Common myeloid progenitor, CD34-positive (primary cell): Measurements from ENCODE around the gene GPC5. TPM values are rescaled to one million over a fixed set of nuclear protein-coding genes. Genes with fewer than 3 reads are reported as not detected.
"Not testable (repeated sequence)": the region's sequence is repeated elsewhere in the genome, so short reads cannot be mapped to it uniquely, and the experiment has no call there.

Experiments
- CTCF ChIA-PET: fragments of 350-600 bp; sonication (Branson Sonifier 250); formaldehyde crosslinking; loops from one replicate; lab custom pipeline; 2021; ENCODE audit warnings: antibody characterized with exemption; lab: Charles Lee
- POLR2A ChIA-PET: fragments of 350-600 bp; sonication (Branson Sonifier 250); formaldehyde crosslinking; loops from one replicate; lab custom pipeline; 2021; ENCODE audit warnings: antibody characterized with exemption; lab: Charles Lee
- DNase-seq, 3 donors: peaks; one replicate each; pipeline versions ENCODE4 v3.0.0 to v3.0.0-alpha.2; 2013
- H3K27ac ChIP-seq, 2 experiments: 1 replicate in 1 of 2; 2 replicates in 1 of 2; pipeline ENCODE4 v1.7.0; 2013; ENCODE audit warnings: inconsistent platforms in 2 of 2, low read length in 2 of 2, mild to moderate bottlenecking in 2 of 2, low read depth in 1 of 2, moderate library complexity in 1 of 2; ENCODE audit not compliant: severe bottlenecking in 2 of 2, insufficient read depth in 1 of 2, poor library complexity in 1 of 2
- H3K27me3 ChIP-seq, 5 experiments: replicated peaks in 2 of 5; 1 replicate in 3 of 5; 2 replicates in 2 of 5; pipeline versions ENCODE4 v1.6.1 to v1.7.0; 2013; ENCODE audit warnings: low read length in 4 of 5, mild to moderate bottlenecking in 2 of 5, moderate library complexity in 2 of 5, inconsistent platforms in 1 of 5; ENCODE audit not compliant: insufficient read depth in 5 of 5, control insufficient read depth in 4 of 5
- H3K36me3 ChIP-seq, 4 experiments: 1 replicate in 2 of 4; 2 replicates in 2 of 4; pipeline versions ENCODE4 v1.6.1 to v1.7.0; 2013; ENCODE audit warnings: low read length in 3 of 4, control low read depth in 1 of 4, mild to moderate bottlenecking in 1 of 4; ENCODE audit not compliant: control insufficient read depth in 4 of 4, insufficient read depth in 4 of 4
- H3K4me1 ChIP-seq, 4 experiments: 1 replicate in 3 of 4; 2 replicates in 1 of 4; pipeline versions ENCODE4 v1.6.1 to v1.7.1; 2013; ENCODE audit warnings: low read length in 3 of 4, mild to moderate bottlenecking in 3 of 4, control low read depth in 1 of 4, inconsistent platforms in 1 of 4, moderate library complexity in 1 of 4; ENCODE audit not compliant: control insufficient read depth in 4 of 4, insufficient read depth in 4 of 4; ENCODE audit errors: control extremely low read depth in 1 of 4
- H3K4me3 ChIP-seq, 7 experiments: 1 replicate in 4 of 7; 2 replicates in 3 of 7; pipeline versions ENCODE4 v1.5.1 to v1.7.0; 2013; ENCODE audit warnings: mild to moderate bottlenecking in 7 of 7, low read length in 6 of 7, moderate library complexity in 6 of 7, inconsistent platforms in 2 of 7, low read depth in 2 of 7, control low read depth in 1 of 7; ENCODE audit not compliant: insufficient read depth in 4 of 7, control insufficient read depth in 1 of 7; ENCODE audit errors: extremely low read depth in 1 of 7
- H3K9me3 ChIP-seq, 5 experiments: 1 replicate in 4 of 5; 2 replicates in 1 of 5; pipeline versions ENCODE4 v1.6.1 to v1.7.1; 2013; ENCODE audit warnings: low read length in 4 of 5, mild to moderate bottlenecking in 2 of 5, inconsistent platforms in 1 of 5, low read depth in 1 of 5, moderate library complexity in 1 of 5; ENCODE audit not compliant: control insufficient read depth in 4 of 5, insufficient read depth in 2 of 5; ENCODE audit errors: control extremely low read depth in 1 of 5
- WGBS: methylation state at CpG from one replicate; pipeline ENCODE4 v1.1.5; 2013; ENCODE audit not compliant: insufficient coverage; 5-methylcytosine and 5-hydroxymethylcytosine counted together
- polyA plus RNA-seq: library from polyadenylated mRNA; unstranded; fragments of 120-200 nt; gene quantifications from one replicate; pipeline ENCODE4 v1.2.1, GENCODE V29; 2013

The GPC5 gene
- 3.0 TPM for polyA plus RNA-seq

DNA sequence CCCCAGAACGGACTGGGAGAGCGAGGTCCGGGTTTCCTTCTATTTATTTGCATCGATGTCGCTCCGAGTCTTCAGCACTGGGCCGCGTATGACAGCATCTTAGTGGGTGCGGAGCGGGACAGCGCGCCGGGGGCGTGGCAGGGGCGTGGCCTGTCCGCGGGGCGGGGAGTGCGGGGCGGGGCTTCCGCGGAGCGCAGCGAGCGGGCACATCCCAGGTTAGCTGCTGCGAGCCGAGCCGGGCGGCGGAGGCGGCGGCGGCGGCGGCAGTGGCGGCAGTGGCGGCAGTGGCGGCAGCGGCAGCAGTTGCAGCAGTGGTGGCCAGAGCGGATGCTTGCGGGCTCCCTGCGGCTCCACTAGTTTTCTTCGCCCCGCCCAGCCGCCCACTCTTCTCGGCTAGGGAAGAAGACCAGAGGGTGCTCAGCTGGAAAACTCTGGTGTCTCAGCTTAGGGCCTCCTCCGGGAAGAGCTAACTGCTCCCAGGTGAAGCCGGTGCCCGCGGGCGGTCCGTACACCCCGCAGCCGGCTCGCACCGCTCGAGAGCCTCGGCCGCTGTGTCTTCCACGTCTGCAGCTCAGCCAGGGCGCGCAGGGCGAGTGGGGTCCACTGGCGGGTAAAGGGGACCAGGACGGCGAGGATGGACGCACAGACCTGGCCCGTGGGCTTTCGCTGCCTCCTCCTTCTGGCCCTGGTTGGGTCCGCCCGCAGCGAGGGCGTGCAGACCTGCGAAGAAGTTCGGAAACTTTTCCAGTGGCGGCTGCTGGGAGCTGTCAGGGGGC is at the start of gene GPC5:
TSS of gene GPC5 (plus strand) at position 209 of the 776 bp plus-strand sequence.
- H3K27ac ChIP-seq: no peak within 1 kb of the TSS
- H3K36me3 ChIP-seq: no peaks in the 10 kb centered on the region
- no peaks in the 10 kb centered on the region for H3K9me3 ChIP-seq
- ChIA-PET CTCF (no interaction called here), POLR2A (no interaction called here)
- peaks cover 4 to 31% (median 18%) of the 10 kb centered on the region in 4 experiments for H3K4me1 ChIP-seq
- peaks cover 0 to 20% (median 5%) of the 10 kb centered on the region in 5 experiments for H3K27me3 ChIP-seq
- DNase-seq: peak; percentile 69 to 87 (median 84)
- peak within 1 kb of the TSS; percentile 64 to 88 (median 77) for H3K4me3 ChIP-seq
- WGBS: 0% methylated on average over 62 of the region's 76 CpGs

GRCh38 chr13:91348906-91349435 is 49.5 kb upstream of the GPC5 start:
- H3K9me3 ChIP-seq: no peaks in the 10 kb centered on the region
- no peaks in the 10 kb centered on the region for H3K27me3 ChIP-seq
- peaks cover 13 to 46% (median 31%) of the 10 kb centered on the region in 4 experiments for H3K36me3 ChIP-seq
- CTCF ChIA-PET: interaction anchor here (0.8 to 1.2 kb wide), 3 partner anchors 8 to 37 kb away, joined by 3 to 5 read pairs (median 3); no protein-coding TSS in a partner anchor
- H3K27ac ChIP-seq: peak overlapping the region; percentile 64 to 92
- peaks cover 23 to 52% (median 36%) of the 10 kb centered on the region in 4 experiments for H3K4me1 ChIP-seq
- POLR2A ChIA-PET: interaction anchor here (0.6 kb wide), 1 partner anchor 79 kb away, joined by 4 read pairs; no protein-coding TSS in a partner anchor
- H3K4me3 ChIP-seq: peak overlapping the region; percentile 74 to 90 (median 84)
- DNase-seq: peak; percentile 89 to 94 (median 92)
- 0% methylated on average over 40 of the region's 46 CpGs for WGBS

DNA sequence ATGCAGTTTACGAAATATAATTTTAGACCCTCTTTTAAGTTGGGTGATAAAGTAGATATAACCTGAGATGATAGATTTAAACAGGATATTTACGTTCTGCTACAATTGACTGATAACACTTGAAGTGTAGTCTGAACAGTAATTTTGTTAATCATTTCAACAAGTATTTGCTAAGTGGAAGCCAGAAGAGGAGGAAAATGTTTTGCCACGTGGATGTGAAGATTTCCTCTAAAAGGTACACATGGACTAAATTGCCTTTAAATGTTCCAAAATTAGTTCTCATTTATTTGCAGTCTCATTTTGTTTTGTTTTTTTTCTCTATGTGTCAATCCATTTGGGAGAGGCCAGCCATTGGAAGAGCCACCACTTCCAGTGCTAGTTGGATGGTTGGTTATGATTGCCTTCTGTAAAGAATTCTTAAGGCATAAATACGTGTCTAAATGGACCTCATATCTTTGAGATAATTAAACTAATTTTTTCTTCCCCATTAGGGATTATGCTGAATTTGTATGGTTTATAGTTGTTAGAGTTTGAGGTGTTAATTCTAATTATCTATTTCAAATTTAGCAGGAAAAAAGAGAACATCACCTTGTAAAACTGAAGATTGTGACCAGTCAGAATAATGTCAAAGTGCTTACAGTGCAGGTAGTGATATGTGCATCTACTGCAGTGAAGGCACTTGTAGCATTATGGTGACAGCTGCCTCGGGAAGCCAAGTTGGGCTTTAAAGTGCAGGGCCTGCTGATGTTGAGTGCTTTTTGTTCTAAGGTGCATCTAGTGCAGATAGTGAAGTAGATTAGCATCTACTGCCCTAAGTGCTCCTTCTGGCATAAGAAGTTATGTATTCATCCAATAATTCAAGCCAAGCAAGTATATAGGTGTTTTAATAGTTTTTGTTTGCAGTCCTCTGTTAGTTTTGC is 48.2 kb upstream of the GPC5 start:
- H3K4me3 ChIP-seq: peak overlapping the region in 6 of 7 experiments; percentile 32 to 90 (median 84)
- WGBS: 83% methylated on average over 1 of the region's 5 CpGs
- CTCF ChIA-PET: interaction anchor here (1.0 to 1.2 kb wide), 2 partner anchors 8 to 38 kb away, joined by 5 read pairs; no protein-coding TSS in a partner anchor
- H3K27ac ChIP-seq: peak overlapping the region in 1 of 2 experiments; percentile 92
- no peaks in the 10 kb centered on the region for H3K27me3 ChIP-seq
- H3K9me3 ChIP-seq: no peaks in the 10 kb centered on the region
- peaks cover 23 to 52% (median 37%) of the 10 kb centered on the region in 4 experiments for H3K4me1 ChIP-seq
- POLR2A ChIA-PET: no interaction called here
- DNase-seq: no peak
- peaks cover 18 to 58% (median 39%) of the 10 kb centered on the region in 4 experiments for H3K36me3 ChIP-seq

DNA sequence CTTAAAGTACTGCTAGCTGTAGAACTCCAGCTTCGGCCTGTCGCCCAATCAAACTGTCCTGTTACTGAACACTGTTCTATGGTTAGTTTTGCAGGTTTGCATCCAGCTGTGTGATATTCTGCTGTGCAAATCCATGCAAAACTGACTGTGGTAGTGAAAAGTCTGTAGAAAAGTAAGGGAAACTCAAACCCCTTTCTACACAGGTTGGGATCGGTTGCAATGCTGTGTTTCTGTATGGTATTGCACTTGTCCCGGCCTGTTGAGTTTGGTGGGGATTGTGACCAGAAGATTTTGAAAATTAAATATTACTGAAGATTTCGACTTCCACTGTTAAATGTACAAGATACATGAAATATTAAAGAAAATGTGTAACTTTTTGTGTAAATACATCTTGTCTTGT is 47.3 kb upstream of the GPC5 start:
- H3K4me1 ChIP-seq: peaks cover 23 to 51% (median 34%) of the 10 kb centered on the region in 4 experiments
- 93% methylated on average over 2 of the region's 5 CpGs for WGBS
- H3K9me3 ChIP-seq: no peaks in the 10 kb centered on the region
- CTCF ChIA-PET: interaction anchor here (1.0 kb wide), 1 partner anchor 39 kb away, joined by 5 read pairs; no protein-coding TSS in a partner anchor
- no peaks in the 10 kb centered on the region for H3K27me3 ChIP-seq
- peak overlapping the region in 1 of 2 experiments; percentile 37 for H3K27ac ChIP-seq
- no peak for DNase-seq
- POLR2A ChIA-PET: no interaction called here
- peak overlapping the region in 4 of 7 experiments; percentile 21 to 90 (median 87) for H3K4me3 ChIP-seq
- H3K36me3 ChIP-seq: peaks cover 22 to 67% (median 45%) of the 10 kb centered on the region in 4 experiments

- no peak overlapping the region for H3K4me3 ChIP-seq
- H3K27me3 ChIP-seq: no peaks in the 10 kb centered on the region
- ChIA-PET POLR2A (no interaction called here), CTCF (no interaction called here)
- peaks cover 25 to 75% (median 48%) of the 10 kb centered on the region in 4 experiments for H3K36me3 ChIP-seq
- no peak for DNase-seq
- peak overlapping the region in 1 of 2 experiments; percentile 37 for H3K27ac ChIP-seq
- no CpG with 5 or more reads among the region's 2 CpGs for WGBS
- no peaks in the 10 kb centered on the region for H3K9me3 ChIP-seq
- H3K4me1 ChIP-seq: peaks cover 20 to 42% (median 27%) of the 10 kb centered on the region in 4 experiments
These were observed 46.4 kb upstream of the GPC5 start for GRCh38 chr13:91351980-91352379.

DNA sequence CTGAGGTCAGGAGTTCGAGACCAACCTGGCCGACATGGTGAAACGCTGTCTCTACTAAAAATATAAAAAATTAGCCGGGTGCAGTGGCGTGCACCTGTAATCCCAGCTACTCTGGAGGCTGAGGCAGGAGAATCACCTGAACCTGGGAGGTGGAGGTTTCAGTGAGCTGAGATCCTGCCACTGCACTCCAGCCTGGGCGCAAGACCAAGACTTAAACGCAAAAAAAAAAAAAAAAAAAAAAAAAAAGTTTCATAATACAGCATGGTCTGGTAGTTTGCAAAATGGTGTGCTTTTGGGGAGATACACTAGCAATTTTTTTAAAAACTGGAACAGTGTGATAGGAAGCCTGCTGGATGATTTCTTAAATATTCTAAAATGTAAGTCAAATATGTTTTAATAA is 45.5 kb upstream of the GPC5 start:
- WGBS: 100% methylated on average over 1 of the region's 7 CpGs
- H3K36me3 ChIP-seq: peaks cover 30 to 84% (median 51%) of the 10 kb centered on the region in 4 experiments
- POLR2A ChIA-PET, DNase-seq, H3K4me3 ChIP-seq, H3K9me3 ChIP-seq, H3K27me3 ChIP-seq, H3K27ac ChIP-seq: not testable (repeated sequence)
- CTCF ChIA-PET: interaction anchor here (1.1 kb wide), 1 partner anchor 11 kb away, joined by 3 read pairs; no protein-coding TSS in a partner anchor
- H3K4me1 ChIP-seq: peaks cover 20 to 40% (median 27%) of the 10 kb centered on the region in 4 experiments
